ENCODE measurements around the gene ZNF462.

GRCh38 chr9:106980551-106981101 is 117.7 kb downstream of the ZNF462 start:
- TF ChIP-seq POLR2A (IDR thresholded peaks at IDR 0.05; ENCODE audit: low read length) (no peak), GATA1 (IDR thresholded peaks at IDR 0.05; ENCODE audit: low read depth, low read length) (no peak)

Measured in erythroblast (primary cell).